ENCODE results near the gene C2CD3.
"Not testable (repeated sequence)": the region's sequence is repeated elsewhere in the genome, so short reads cannot be mapped to it uniquely, and the experiment has no call there.

Gene C2CD3

GRCh38 chr11:74001822-74002286 lies 168.9 kb downstream of the C2CD3 start:
- DNase-seq = no peak

- DNase-seq = no peak
Observed at GRCh38 chr11:74000307-74001133, 170.3 kb downstream of the C2CD3 start.

- no peak for DNase-seq
Observed at GRCh38 chr11:73999581-74000306, 171.1 kb downstream of the C2CD3 start.

- DNase-seq = no peak
Observed at GRCh38 chr11:73998846-73999575, 171.8 kb downstream of the C2CD3 start.

GRCh38 chr11:73997120-73997770 lies 173.6 kb downstream of the C2CD3 start:
- no peak for DNase-seq

GRCh38 chr11:73996161-73996747 lies 174.5 kb downstream of the C2CD3 start:
- DNase-seq = no peak

GRCh38 chr11:73995731-73996130 lies 175.1 kb downstream of the C2CD3 start:
- DNase-seq = no peak

- no peak for DNase-seq
Observed at GRCh38 chr11:73995247-73995646, 175.6 kb downstream of the C2CD3 start.

GRCh38 chr11:73991471-73992006 lies 179.3 kb downstream of the C2CD3 start:
- no peak for DNase-seq

- DNase-seq = no peak
Observed at GRCh38 chr11:73990730-73991129, 180.1 kb downstream of the C2CD3 start.

GRCh38 chr11:73989156-73989555 lies 181.6 kb downstream of the C2CD3 start:
- DNase-seq = no peak

GRCh38 chr11:73988227-73988626 lies 182.6 kb downstream of the C2CD3 start:
- DNase-seq = no peak

- DNase-seq = not testable (repeated sequence)
Observed at GRCh38 chr11:73985661-73986060, 185.1 kb downstream of the C2CD3 start.

GRCh38 chr11:73983741-73984538 lies 186.9 kb downstream of the C2CD3 start:
- no peak for DNase-seq

- DNase-seq = peak; percentile 87 to 89
Observed at GRCh38 chr11:73982990-73983740, 187.6 kb downstream of the C2CD3 start.

- DNase-seq = peak; percentile 81 to 87
Observed at GRCh38 chr11:73982595-73982989, 188.2 kb downstream of the C2CD3 start, which contains the start of gene UCP2. UCP2 (minus strand) TSS chr11:73982843; CDS start chr11:73978378, 4,465 bp downstream.

- no peak for DNase-seq
Observed at GRCh38 chr11:73981051-73981805, 189.6 kb downstream of the C2CD3 start.

GRCh38 chr11:73980001-73980961 lies 190.5 kb downstream of the C2CD3 start:
- DNase-seq = no peak

Measured in stimulated activated CD4-positive, alpha-beta T cell treated with anti-CD3 and anti-CD28 coated beads, Interleukin-2, amount 100 ng/mL, for 48 hours (primary cell).